Mesendoderm (in vitro differentiated cells): ENCODE results near the gene DEAF1.

ENCODE experiments used
- DNase-seq: peaks from one replicate; pipeline ENCODE4 v3.0.0; 2013
- H2AK5ac ChIP-seq: 2 replicates; pipeline ENCODE4 v1.6.1; 2013; ENCODE audit warnings: low read length, inconsistent platforms
- H2BK120ac ChIP-seq: 2 replicates; pipeline ENCODE4 v1.6.1; 2013; ENCODE audit warnings: low read depth, mild to moderate bottlenecking, low read length, moderate library complexity, mixed read lengths
- H2BK15ac ChIP-seq: replicated peaks from 2 replicates; pipeline ENCODE4 v1.6.1; 2013; ENCODE audit warnings: low read depth, mild to moderate bottlenecking, moderate library complexity
- H2BK5ac ChIP-seq: 2 replicates; pipeline ENCODE4 v1.6.1; 2013; ENCODE audit warnings: low read length, inconsistent platforms
- H3K18ac ChIP-seq: 2 replicates; pipeline ENCODE4 v1.6.1; 2013; ENCODE audit warnings: mild to moderate bottlenecking, low read length, mixed read lengths
- H3K23ac ChIP-seq: one replicate; pipeline ENCODE4 v1.6.1; 2013; ENCODE audit warnings: low read length
- H3K27ac ChIP-seq: 2 replicates; pipeline ENCODE4 v1.5.1; 2013; ENCODE audit warnings: low read depth, mild to moderate bottlenecking, inconsistent platforms, low read length, moderate library complexity
- H3K27me3 ChIP-seq: 2 replicates; pipeline ENCODE4 v1.6.1; 2013; ENCODE audit warnings: low read length, control low read depth, mild to moderate bottlenecking, inconsistent platforms; ENCODE audit not compliant: insufficient read depth, poor library complexity
- H3K36me3 ChIP-seq: 2 replicates; pipeline ENCODE4 v1.6.1; 2013; ENCODE audit warnings: low read length, inconsistent platforms; ENCODE audit not compliant: control insufficient read depth, insufficient read depth
- H3K4ac ChIP-seq: one replicate; pipeline ENCODE4 v1.6.1; 2013; ENCODE audit warnings: low read depth, mild to moderate bottlenecking, low read length, moderate library complexity
- H3K4me1 ChIP-seq: 2 replicates; pipeline ENCODE4 v1.6.1; 2013; ENCODE audit warnings: low read depth, low read length, inconsistent platforms; ENCODE audit not compliant: control insufficient read depth
- H3K4me2 ChIP-seq: 2 replicates; pipeline ENCODE4 v1.6.1; 2013; ENCODE audit warnings: low read length
- H3K4me3 ChIP-seq: 2 replicates; pipeline ENCODE4 v1.5.1; 2013; ENCODE audit warnings: mild to moderate bottlenecking, low read length
- H3K56ac ChIP-seq: one replicate; pipeline ENCODE4 v1.6.1; 2013; ENCODE audit warnings: low read length
- H3K79me1 ChIP-seq: 2 replicates; pipeline ENCODE4 v1.6.1; 2013; ENCODE audit warnings: low read length, inconsistent platforms
- H3K79me2 ChIP-seq: 2 replicates; pipeline ENCODE4 v1.6.1; 2013; ENCODE audit warnings: mild to moderate bottlenecking, low read length; ENCODE audit not compliant: control insufficient read depth, insufficient read depth
- H3K9ac ChIP-seq: 2 replicates; pipeline ENCODE4 v1.6.1; 2013; ENCODE audit warnings: low read length, inconsistent platforms
- H4K5ac ChIP-seq: one replicate; pipeline ENCODE4 v1.6.1; 2013; ENCODE audit warnings: low read length
- H4K8ac ChIP-seq: one replicate; pipeline ENCODE4 v1.6.1; 2013; ENCODE audit warnings: low read depth, mild to moderate bottlenecking, control low read depth, low read length, moderate library complexity
- WGBS: extraction: QIAGEN DNeasy Blood & Tissue Kit; methylation state at CpG from one replicate; pipeline ENCODE4 v1.1.7; 2013; ENCODE audit warnings: low lambda C conversion rate, missing lambda C conversion rate; ENCODE audit not compliant: insufficient coverage; ENCODE audit errors: extremely low coverage; 5-methylcytosine and 5-hydroxymethylcytosine counted together

Gene DEAF1

GRCh38 chr11:623349-623869 is 71.6 kb downstream of the DEAF1 start:
- H3K4me1 ChIP-seq = no peaks in the 10 kb centered on the region
- H3K79me2 ChIP-seq = no peaks in the 10 kb centered on the region
- no peaks in the 10 kb centered on the region for H3K36me3 ChIP-seq
- no peak overlapping the region for H3K18ac ChIP-seq
- no peak overlapping the region for H3K4me2 ChIP-seq
- H3K9ac ChIP-seq = no peak overlapping the region
- H4K5ac ChIP-seq = no peak overlapping the region
- no peak overlapping the region for H2BK5ac ChIP-seq
- H3K4ac ChIP-seq = no peak overlapping the region
- WGBS = no CpG with 5 or more reads among the region's 15 CpGs
- H4K8ac ChIP-seq = no peak overlapping the region
- H3K79me1 ChIP-seq = no peaks in the 10 kb centered on the region
- H3K4me3 ChIP-seq = no peak overlapping the region
- H3K23ac ChIP-seq = no peak overlapping the region
- no peak overlapping the region for H2AK5ac ChIP-seq
- H3K27me3 ChIP-seq = no peaks in the 10 kb centered on the region
- no peak overlapping the region for H2BK15ac ChIP-seq
- no peak overlapping the region for H2BK120ac ChIP-seq
- no peak for DNase-seq
- H3K27ac ChIP-seq = no peak overlapping the region
- no peak overlapping the region for H3K56ac ChIP-seq

GRCh38 chr11:621838-622237 is 73.2 kb downstream of the DEAF1 start:
- Histone ChIP-seq H3K4ac (no peak overlapping the region), H2BK120ac (no peak overlapping the region), H3K36me3 (no peaks in the 10 kb centered on the region), H4K5ac (no peak overlapping the region), H2BK5ac (no peak overlapping the region), H2BK15ac (no peak overlapping the region), H3K9ac (no peak overlapping the region), H3K4me3 (no peak overlapping the region), H3K4me2 (no peak overlapping the region), H3K18ac (no peak overlapping the region), H3K4me1 (no peaks in the 10 kb centered on the region), H3K27ac (no peak overlapping the region), H3K23ac (no peak overlapping the region), H3K79me1 (no peaks in the 10 kb centered on the region), H2AK5ac (no peak overlapping the region), H3K27me3 (no peaks in the 10 kb centered on the region), H3K79me2 (no peaks in the 10 kb centered on the region), H4K8ac (no peak overlapping the region), H3K56ac (no peak overlapping the region)
- no CpG with 5 or more reads among the region's 27 CpGs for WGBS
- no peak for DNase-seq

- Histone ChIP-seq H3K9ac (no peak overlapping the region), H4K8ac (no peak overlapping the region), H3K56ac (no peak overlapping the region), H3K79me1 (no peaks in the 10 kb centered on the region), H3K4me2 (no peak overlapping the region), H3K27me3 (no peaks in the 10 kb centered on the region), H3K27ac (no peak overlapping the region), H3K36me3 (no peaks in the 10 kb centered on the region), H2BK15ac (no peak overlapping the region), H4K5ac (no peak overlapping the region), H3K4me1 (no peaks in the 10 kb centered on the region), H3K18ac (no peak overlapping the region), H3K4me3 (no peak overlapping the region), H2AK5ac (no peak overlapping the region), H3K4ac (no peak overlapping the region), H2BK120ac (no peak overlapping the region), H3K79me2 (no peaks in the 10 kb centered on the region), H3K23ac (no peak overlapping the region), H2BK5ac (no peak overlapping the region)
- DNase-seq = no peak
- no CpG with 5 or more reads among the region's 45 CpGs for WGBS
Measured at GRCh38 chr11:620935-621814, 73.8 kb downstream of the DEAF1 start.

GRCh38 chr11:620201-620600 is 74.8 kb downstream of the DEAF1 start:
- H3K4me2 ChIP-seq = no peak overlapping the region
- no peak overlapping the region for H3K27ac ChIP-seq
- no peak overlapping the region for H2BK5ac ChIP-seq
- no peak overlapping the region for H3K9ac ChIP-seq
- WGBS = no CpG with 5 or more reads among the region's 13 CpGs
- no peak for DNase-seq
- H3K4me3 ChIP-seq = no peak overlapping the region
- no peak overlapping the region for H2BK120ac ChIP-seq
- no peak overlapping the region for H3K23ac ChIP-seq
- no peaks in the 10 kb centered on the region for H3K79me1 ChIP-seq
- no peak overlapping the region for H2BK15ac ChIP-seq
- H3K4me1 ChIP-seq = no peaks in the 10 kb centered on the region
- no peak overlapping the region for H4K5ac ChIP-seq
- H3K79me2 ChIP-seq = no peaks in the 10 kb centered on the region
- no peak overlapping the region for H3K18ac ChIP-seq
- no peaks in the 10 kb centered on the region for H3K36me3 ChIP-seq
- H3K56ac ChIP-seq = no peak overlapping the region
- H3K4ac ChIP-seq = no peak overlapping the region
- no peak overlapping the region for H4K8ac ChIP-seq
- H2AK5ac ChIP-seq = no peak overlapping the region
- no peaks in the 10 kb centered on the region for H3K27me3 ChIP-seq

- Histone ChIP-seq H3K4me2 (no peak overlapping the region), H3K4me1 (no peaks in the 10 kb centered on the region), H3K79me1 (no peaks in the 10 kb centered on the region), H3K4me3 (no peak overlapping the region), H4K8ac (no peak overlapping the region), H3K4ac (no peak overlapping the region), H3K36me3 (no peaks in the 10 kb centered on the region), H2BK5ac (no peak overlapping the region), H3K27ac (no peak overlapping the region), H2BK120ac (no peak overlapping the region), H3K23ac (no peak overlapping the region), H3K27me3 (no peaks in the 10 kb centered on the region), H2AK5ac (no peak overlapping the region), H3K9ac (no peak overlapping the region), H3K79me2 (no peaks in the 10 kb centered on the region), H3K56ac (no peak overlapping the region), H3K18ac (no peak overlapping the region), H2BK15ac (no peak overlapping the region), H4K5ac (no peak overlapping the region)
- no peak for DNase-seq
- WGBS = no CpG with 5 or more reads among the region's 22 CpGs
Measured at GRCh38 chr11:619628-620050, 75.4 kb downstream of the DEAF1 start.
